ENCODE data around the gene BEND6. TPM values are rescaled to one million over a fixed set of nuclear protein-coding genes. Genes with fewer than 3 reads are reported as not detected.

Gene BEND6
- total RNA-seq (2014; rRNA removed) (0.58 and 1.3 TPM in 2 replicates), Bru-seq, nascent RNA (percentile 32 among the genes with signal in this experiment), BruChase-seq, experiment 1, labeled RNA remaining after a 6-hour chase (percentile 39 among the genes with signal in this experiment), BruChase-seq, experiment 2, labeled RNA remaining after a 2-hour chase (percentile 34 among the genes with signal in this experiment)
- long read RNA-seq, partial matches to known transcripts, result 0 of 6 reads
- long read RNA-seq, other reads (novel, unspliced or antisense), result 2 of 6 reads

- TF ChIP-seq EZH2 (IDR thresholded peaks at IDR 0.05; ENCODE audit: low read length, unreplicated experiment) (no peak), CTCF (conservative IDR thresholded peaks at IDR 0.05; ENCODE audit: low read depth, low read length) (no peak), EZH2phosphoT487 (IDR thresholded peaks at IDR 0.05; ENCODE audit: borderline replicate concordance, low read length) (peak; percentile 90)
- ATAC-seq, result peak; percentile 68
These were observed at the start of gene BEND6 for GRCh38 chr6:56954403-56955170. Gene BEND6 (plus strand): TSS chr6:56955107. CDS start chr6:56981811, 26,704 bp downstream.

GRCh38 chr6:56905378-56905777 lies 49.5 kb upstream of the BEND6 start:
- CTCF ChIA-PET, result interaction anchor here (0.7 to 1.3 kb wide), 2 partner anchors 49 to 61 kb away, joined by 3 to 14 read pairs; partner anchors contain the start of gene BEND6
- no peak overlapping the region for H3K4me3 ChIP-seq (ENCODE audit: low read length)
- intact Hi-C loops (cut with micrococcal nuclease), result no loop called here

More at GRCh38 chr6:56954403-56955170, at the start of gene BEND6:
- ChIA-PET CTCF (interaction anchor here (0.5 to 2.0 kb wide), 10 partner anchors 15 to 360 kb away, joined by 3 to 14 read pairs (median 4); no protein-coding TSS in a partner anchor), POLR2A (ENCODE audit: unreplicated experiment) (interaction anchor here (1.1 kb wide), 1 partner anchor 20 kb away, joined by 5 read pairs; no protein-coding TSS in a partner anchor)
- H3K9ac ChIP-seq (ENCODE audit: low read length), result peak within 1 kb of the TSS; percentile 63
- 0 out of 2 replicates have a peak, but pooled peaks cover 7% of the 10 kb centered on the region for H3K36me3 ChIP-seq (ENCODE audit: low read depth, low read length)
- H3K4me2 ChIP-seq (ENCODE audit: low read length), result peak within 1 kb of the TSS; percentile 98
- H3K9me2 ChIP-seq (replicated peaks; ENCODE audit: low read length), result no peaks in the 10 kb centered on the region
- H3K9me3 ChIP-seq (ENCODE audit: low read length), result no peaks in the 10 kb centered on the region
- H3K27ac ChIP-seq (ENCODE audit: low read length), result peak within 1 kb of the TSS; percentile 31
- H3F3A ChIP-seq (ENCODE audit: low read length, unreplicated experiment), result peaks cover 7% of the 10 kb centered on the region
- peak within 1 kb of the TSS; percentile 93 for H3K4me3 ChIP-seq (ENCODE audit: low read length)
- no TSS peak for BruUV-seq (replicated peaks)
- peak; percentile 79 for DNase-seq
- intact Hi-C loops (cut with micrococcal nuclease), result loop anchor here (1.0 to 5.0 kb wide), 4 partner anchors 50 to 363 kb away; partner anchors contain the start of genes BAG2 and PRIM2
- peaks cover 28% of the 10 kb centered on the region for H3K79me2 ChIP-seq (ENCODE audit: low read length)
- H2AFZ ChIP-seq (ENCODE audit: low read length), result peak within 1 kb of the TSS; percentile 91
- H3K27me3 ChIP-seq (ENCODE audit: low read length), result no peaks in the 10 kb centered on the region
- peaks cover 51% of the 10 kb centered on the region for H3K4me1 ChIP-seq (ENCODE audit: insufficient read depth, low read length)
- H4K20me1 ChIP-seq (ENCODE audit: low read length), result no peaks in the 10 kb centered on the region

More at GRCh38 chr6:56905378-56905777, 49.5 kb upstream of the BEND6 start:
- Histone ChIP-seq H3K79me2 (ENCODE audit: low read length) (no peaks in the 10 kb centered on the region), H2AFZ (ENCODE audit: low read length) (no peak overlapping the region), H3K9me3 (ENCODE audit: low read length) (no peaks in the 10 kb centered on the region), H3K4me1 (ENCODE audit: insufficient read depth, low read length) (peaks cover 42% of the 10 kb centered on the region), H3K36me3 (ENCODE audit: low read depth, low read length) (no peaks in the 10 kb centered on the region; the same call in 1 of the 2 replicates), H3K27ac (ENCODE audit: low read length) (no peak overlapping the region), H3K9ac (ENCODE audit: low read length) (no peak overlapping the region), H3K27me3 (ENCODE audit: low read length) (no peaks in the 10 kb centered on the region), H3K9me2 (replicated peaks; ENCODE audit: low read length) (no peaks in the 10 kb centered on the region), H4K20me1 (ENCODE audit: low read length) (no peaks in the 10 kb centered on the region), H3K4me2 (ENCODE audit: low read length) (no peak overlapping the region), H3F3A (ENCODE audit: low read length, unreplicated experiment) (no peaks in the 10 kb centered on the region)
- POLR2A ChIA-PET (ENCODE audit: unreplicated experiment), result no interaction called here
- no peak for DNase-seq
- TF ChIP-seq EZH2phosphoT487 (IDR thresholded peaks at IDR 0.05; ENCODE audit: borderline replicate concordance, low read length), result no peak
- no peak for TF ChIP-seq EZH2 (IDR thresholded peaks at IDR 0.05; ENCODE audit: low read length, unreplicated experiment)
- no peak for TF ChIP-seq CTCF (conservative IDR thresholded peaks at IDR 0.05; ENCODE audit: low read depth, low read length)
- BruUV-seq (replicated peaks), result no TSS peak
- ATAC-seq, result no peak
